Erythroblast (primary cell): Measurements from ENCODE around the gene LIF.

Experiments used
- DNase-seq, 2 experiments: peaks; one replicate each; lab custom pipeline; 2025; lab: John Stamatoyannopoulos, UW
- GATA1 ChIP-seq: IDR thresholded peaks from 2 replicates; pipeline ENCODE4 v1.6.1; 2011; ENCODE audit warnings: low read depth, mild to moderate bottlenecking, control low read depth, low read length, moderate library complexity
- POLR2A ChIP-seq: IDR thresholded peaks from 2 replicates; pipeline ENCODE4 v1.6.1; 2011; ENCODE audit warnings: mild to moderate bottlenecking, low read length

The LIF gene

GRCh38 chr22:30265131-30265720, 18.7 kb upstream of the LIF start:
- DNase-seq = peak in 1 of 2 experiments; percentile 55

GRCh38 chr22:30263883-30264282, 17.3 kb upstream of the LIF start:
- TF ChIP-seq POLR2A (no peak), GATA1 (no peak)
- DNase-seq = no peak

More at GRCh38 chr22:30265131-30265720, 18.7 kb upstream of the LIF start:
- TF ChIP-seq GATA1 = no peak
- no peak for TF ChIP-seq POLR2A

- peak; percentile 78 to 90 for DNase-seq
- TF ChIP-seq POLR2A (peak; percentile 42), GATA1 (no peak)
Observed at GRCh38 chr22:30262917-30263741, 16.6 kb upstream of the LIF start.

- TF ChIP-seq POLR2A (peak; percentile 55), GATA1 (no peak)
Observed at GRCh38 chr22:30262112-30262511, 15.6 kb upstream of the LIF start.

GRCh38 chr22:30261134-30261533, 14.6 kb upstream of the LIF start:
- TF ChIP-seq GATA1 (no peak), POLR2A (peak; percentile 29)
- peak; percentile 26 to 42 for DNase-seq

More at GRCh38 chr22:30262112-30262511, 15.6 kb upstream of the LIF start:
- no peak for DNase-seq

GRCh38 chr22:30260682-30261081, 14.1 kb upstream of the LIF start:
- DNase-seq = no peak
- TF ChIP-seq POLR2A (no peak), GATA1 (no peak)

- DNase-seq = no peak
- TF ChIP-seq POLR2A = no peak
- TF ChIP-seq GATA1 = no peak
Observed at GRCh38 chr22:30260276-30260675, 13.7 kb upstream of the LIF start.

GRCh38 chr22:30254314-30254713, 7.8 kb upstream of the LIF start:
- no peak for TF ChIP-seq POLR2A
- TF ChIP-seq GATA1 = no peak
- peak in 1 of 2 experiments; percentile 23 for DNase-seq

GRCh38 chr22:30253205-30253852, 6.8 kb upstream of the LIF start:
- TF ChIP-seq POLR2A = no peak
- TF ChIP-seq GATA1 = no peak
- peak in 1 of 2 experiments; percentile 35 for DNase-seq

- TF ChIP-seq GATA1 (no peak), POLR2A (no peak)
- DNase-seq = no peak
Observed at GRCh38 chr22:30252411-30253204, 6.0 kb upstream of the LIF start.

- DNase-seq = no peak
- no peak for TF ChIP-seq POLR2A
- no peak for TF ChIP-seq GATA1
Observed at GRCh38 chr22:30251711-30252110, 5.2 kb upstream of the LIF start.

- no peak for TF ChIP-seq POLR2A
- TF ChIP-seq GATA1 = no peak
- DNase-seq = no peak
Observed at GRCh38 chr22:30250661-30251267, 4.2 kb upstream of the LIF start.
